Activated CD4-positive, CD25-positive, alpha-beta regulatory T cell treated with anti-CD3 and anti-CD28 coated beads, Interleukin-2, amount 50 U/mL, for 16 hours (primary cell): ENCODE measurements around the gene C2CD4D.

ENCODE experiments used
- DNase-seq: peaks from one replicate; pipeline ENCODE4 v3.0.0-alpha.2; 2020; ENCODE audit warnings: low read depth, low spot score

C2CD4D gene

DNA sequence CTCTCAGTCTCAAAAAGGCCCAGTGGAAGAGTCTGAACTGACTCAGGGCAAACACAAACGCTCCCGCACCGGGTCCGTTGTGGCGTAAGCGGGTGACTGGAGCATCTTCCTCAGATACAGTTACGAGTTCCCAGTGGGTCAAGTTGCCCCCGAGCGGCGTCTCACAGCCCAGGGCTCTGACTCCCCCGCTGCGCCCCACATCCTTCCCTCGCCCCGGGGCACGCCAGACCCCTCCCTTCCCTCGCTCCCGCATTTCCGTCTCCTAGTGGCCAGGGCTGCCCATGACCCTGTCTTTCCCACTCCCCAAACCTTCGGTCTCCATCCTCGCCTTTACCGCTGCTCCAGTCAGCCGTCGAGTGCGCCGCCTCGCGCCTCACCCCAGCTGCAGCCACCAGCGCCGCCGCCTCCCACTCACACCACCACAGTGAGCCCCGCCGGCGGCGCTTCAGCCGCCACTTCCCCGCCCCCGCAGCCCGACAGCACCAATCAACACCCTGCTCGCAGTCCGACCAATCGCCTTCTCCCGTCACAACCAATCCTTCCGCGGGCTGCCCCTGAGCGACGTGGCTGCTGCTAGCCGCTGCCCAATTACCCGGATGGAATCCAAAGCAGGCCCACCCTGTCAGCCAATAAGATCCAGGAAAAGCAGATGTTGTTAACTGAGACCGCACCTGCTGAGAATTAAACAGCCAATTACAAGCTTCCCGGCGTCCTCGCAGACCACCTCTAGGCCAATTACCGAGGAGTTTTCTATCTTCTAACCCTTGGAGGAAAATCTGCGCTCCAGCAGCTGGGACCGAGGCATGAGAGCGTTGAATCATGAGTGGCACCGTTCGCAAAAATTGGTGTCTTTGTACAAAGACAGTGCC, 49.3 kb downstream of the C2CD4D start, which contains the start of gene TDRKH:
TDRKH (minus strand) TSS at position 430 of the 869 bp plus-strand sequence. CDS start 7,478 bp downstream, outside the sequence.
- peak; percentile 96 for DNase-seq
